HepG2 (cell line): ENCODE measurements around the gene INTS14. TPM values are rescaled to one million over a fixed set of nuclear protein-coding genes. Genes with fewer than 3 reads are reported as not detected.
A peak's percentile ranks its signal among the peaks of the same experiment; 100 is the strongest.

ENCODE experiments used
- AKAP8 ChIP-seq: sonication (generic); formaldehyde crosslinking; IDR thresholded peaks from 2 replicates; pipeline ENCODE4 v1.5.1; 2020; ENCODE audit warnings: mild to moderate bottlenecking, missing genetic modification reagents
- MED13 ChIP-seq: sonication (generic); formaldehyde crosslinking; IDR thresholded peaks from 2 replicates; pipeline ENCODE4 v1.5.0; 2020; ENCODE audit warnings: missing genetic modification reagents
- PHF20 ChIP-seq: sonication (generic); formaldehyde crosslinking; IDR thresholded peaks from 2 replicates; pipeline ENCODE4 v1.5.0; 2020; ENCODE audit warnings: mild to moderate bottlenecking, missing genetic modification reagents
- SALL1 ChIP-seq: sonication (generic); formaldehyde crosslinking; IDR thresholded peaks from 2 replicates; pipeline ENCODE4 v1.8.0; 2022; ENCODE audit warnings: mild to moderate bottlenecking, missing genetic modification reagents
- ZBTB20 ChIP-seq: sonication (generic); formaldehyde crosslinking; IDR thresholded peaks from 2 replicates; pipeline ENCODE4 v1.8.1; 2023; ENCODE audit warnings: missing genetic modification reagents, low read depth, mild to moderate bottlenecking, borderline replicate concordance
- ZNF180 ChIP-seq: sonication (generic); formaldehyde crosslinking; IDR thresholded peaks from 2 replicates; pipeline ENCODE4 v1.4.0; 2020; ENCODE audit warnings: low read depth, missing genetic modification reagents, borderline replicate concordance
- ZNF329 ChIP-seq: sonication (generic); formaldehyde crosslinking; IDR thresholded peaks from 2 replicates; pipeline ENCODE4 v1.9.0; 2021; ENCODE audit warnings: low read depth, mild to moderate bottlenecking, missing genetic modification reagents
- ZNF335 ChIP-seq: sonication (generic); formaldehyde crosslinking; IDR thresholded peaks from 2 replicates; pipeline ENCODE4 v1.4.0; 2020; ENCODE audit warnings: missing genetic modification reagents
- polyA plus RNA-seq, 8 experiments: library from polyadenylated mRNA; depleted of rRNA in 3 of 8; stranded (reverse) in 7 of 8; unstranded in 1 of 8; fragments of >200 nt; fragmentation: Illumina TruSeq in 4 of 8; extraction: Trizol in 4 of 8; gene quantifications; 2 replicates each; pipeline versions ENCODE4 v1.2.1 to v1.2.3, GENCODE V29; 2011 to 2016; ENCODE audit warnings: low read depth in 4 of 8, missing spikeins in 1 of 8, mixed read lengths in 1 of 8; ENCODE audit not compliant: insufficient read depth in 1 of 8
- total RNA-seq, 5 experiments: library from RNA; depleted of rRNA; stranded (reverse); fragments of >200 nt; fragmentation: Illumina TruSeq; extraction: Trizol; gene quantifications; 2 replicates each; pipeline ENCODE4 v1.2.3, GENCODE V29; 2016; ENCODE audit warnings: low read depth in 1 of 5
- TF ChIP-seq, protein P1 (sequence below): sonication (generic); formaldehyde crosslinking; IDR thresholded peaks from 2 replicates; pipeline ENCODE4 v1.4.0; 2020; ENCODE audit warnings: missing genetic modification reagents
- TF ChIP-seq, protein P2 (sequence below): sonication (generic); formaldehyde crosslinking; IDR thresholded peaks from 2 replicates; pipeline ENCODE4 v1.5.0; 2020; ENCODE audit warnings: mild to moderate bottlenecking, missing genetic modification reagents
- TF ChIP-seq, protein P3 (sequence below): sonication (generic); formaldehyde crosslinking; IDR thresholded peaks from 2 replicates; pipeline ENCODE4 v1.4.0; 2020; ENCODE audit warnings: missing genetic modification reagents
- TF ChIP-seq, protein P4 (sequence below): IDR thresholded peaks from 2 replicates; pipeline ENCODE4 v1.6.1; 2016; ENCODE audit warnings: missing biosample characterization, missing genetic modification reagents, low read depth

Gene INTS14
- total and polyA plus RNA-seq, 2 of the 13 experiments (the other 11 are each of a cell fraction or from before 2014, with no cell fraction given), result 41.4 to 52.0 TPM

DNA sequence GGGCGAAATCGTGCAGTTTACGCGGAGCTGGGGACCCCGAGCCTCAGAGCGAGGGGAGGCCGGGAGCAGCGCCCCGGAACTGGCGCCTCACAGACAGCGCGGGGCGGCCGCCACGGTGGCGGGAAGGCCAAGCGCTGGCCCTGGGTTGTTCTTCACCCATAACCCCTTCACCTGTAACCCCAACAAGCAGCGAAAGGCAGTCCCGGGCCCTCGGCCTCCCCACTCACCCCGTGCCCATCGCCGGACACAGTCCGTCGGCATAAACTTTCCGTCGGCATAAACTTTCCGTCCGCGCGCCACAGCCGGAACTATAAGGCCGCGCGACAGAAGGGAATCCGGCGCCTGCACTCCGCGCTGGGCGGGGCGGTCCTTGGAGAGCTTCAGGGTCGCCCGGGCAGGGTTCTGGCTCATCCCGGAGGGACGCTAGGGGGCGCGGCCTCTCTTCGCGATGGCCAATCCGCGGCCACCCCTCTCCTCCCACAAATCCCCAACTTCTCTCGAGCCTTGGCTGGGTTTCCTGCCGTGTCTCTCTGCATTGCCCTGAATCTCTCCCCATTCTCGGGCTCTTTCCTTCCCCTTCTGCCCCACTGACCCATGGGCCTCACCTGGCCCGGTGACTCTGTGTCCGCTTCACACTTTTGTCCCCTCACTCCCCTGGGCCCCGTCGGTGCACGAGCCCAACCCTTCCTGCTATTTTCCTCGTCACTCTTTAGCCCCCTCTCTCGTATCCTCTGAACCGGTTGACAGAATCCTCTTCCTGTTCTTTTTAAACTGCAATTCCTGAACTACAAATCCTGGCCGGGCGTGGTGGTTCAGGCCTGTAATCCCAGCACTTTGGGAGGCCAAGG is at the start of gene INTS14 (continued):
- TF ChIP-seq, protein P1, sequence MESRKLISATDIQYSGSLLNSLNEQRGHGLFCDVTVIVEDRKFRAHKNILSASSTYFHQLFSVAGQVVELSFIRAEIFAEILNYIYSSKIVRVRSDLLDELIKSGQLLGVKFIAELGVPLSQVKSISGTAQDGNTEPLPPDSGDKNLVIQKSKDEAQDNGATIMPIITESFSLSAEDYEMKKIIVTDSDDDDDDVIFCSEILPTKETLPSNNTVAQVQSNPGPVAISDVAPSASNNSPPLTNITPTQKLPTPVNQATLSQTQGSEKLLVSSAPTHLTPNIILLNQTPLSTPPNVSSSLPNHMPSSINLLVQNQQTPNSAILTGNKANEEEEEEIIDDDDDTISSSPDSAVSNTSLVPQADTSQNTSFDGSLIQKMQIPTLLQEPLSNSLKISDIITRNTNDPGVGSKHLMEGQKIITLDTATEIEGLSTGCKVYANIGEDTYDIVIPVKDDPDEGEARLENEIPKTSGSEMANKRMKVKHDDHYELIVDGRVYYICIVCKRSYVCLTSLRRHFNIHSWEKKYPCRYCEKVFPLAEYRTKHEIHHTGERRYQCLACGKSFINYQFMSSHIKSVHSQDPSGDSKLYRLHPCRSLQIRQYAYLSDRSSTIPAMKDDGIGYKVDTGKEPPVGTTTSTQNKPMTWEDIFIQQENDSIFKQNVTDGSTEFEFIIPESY (CRISPR knock-in tag), result peak; percentile 87
- TF ChIP-seq MED13 (CRISPR knock-in tag) (peak; percentile 46; the same call in 1 of the 2 replicates), ZNF329 (CRISPR knock-in tag) (peak; percentile 71; the same call in 1 of the 2 replicates), ZBTB20 (CRISPR knock-in tag) (0 out of 2 replicates have a peak, but pooled peaks have one; percentile 83), PHF20 (CRISPR knock-in tag) (peak; percentile 94), ZNF180 (CRISPR knock-in tag) (no peak), AKAP8 (0 out of 2 replicates have a peak, but pooled peaks have one; percentile 23), SALL1 (CRISPR knock-in tag) (peak; percentile 93), ZNF335 (CRISPR knock-in tag) (peak; percentile 75; the same call in 1 of the 2 replicates)
- TF ChIP-seq, protein P2, sequence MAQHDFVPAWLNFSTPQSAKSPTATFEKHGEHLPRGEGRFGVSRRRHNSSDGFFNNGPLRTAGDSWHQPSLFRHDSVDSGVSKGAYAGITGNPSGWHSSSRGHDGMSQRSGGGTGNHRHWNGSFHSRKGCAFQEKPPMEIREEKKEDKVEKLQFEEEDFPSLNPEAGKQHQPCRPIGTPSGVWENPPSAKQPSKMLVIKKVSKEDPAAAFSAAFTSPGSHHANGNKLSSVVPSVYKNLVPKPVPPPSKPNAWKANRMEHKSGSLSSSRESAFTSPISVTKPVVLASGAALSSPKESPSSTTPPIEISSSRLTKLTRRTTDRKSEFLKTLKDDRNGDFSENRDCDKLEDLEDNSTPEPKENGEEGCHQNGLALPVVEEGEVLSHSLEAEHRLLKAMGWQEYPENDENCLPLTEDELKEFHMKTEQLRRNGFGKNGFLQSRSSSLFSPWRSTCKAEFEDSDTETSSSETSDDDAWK, result no peak
- TF ChIP-seq, protein P3, sequence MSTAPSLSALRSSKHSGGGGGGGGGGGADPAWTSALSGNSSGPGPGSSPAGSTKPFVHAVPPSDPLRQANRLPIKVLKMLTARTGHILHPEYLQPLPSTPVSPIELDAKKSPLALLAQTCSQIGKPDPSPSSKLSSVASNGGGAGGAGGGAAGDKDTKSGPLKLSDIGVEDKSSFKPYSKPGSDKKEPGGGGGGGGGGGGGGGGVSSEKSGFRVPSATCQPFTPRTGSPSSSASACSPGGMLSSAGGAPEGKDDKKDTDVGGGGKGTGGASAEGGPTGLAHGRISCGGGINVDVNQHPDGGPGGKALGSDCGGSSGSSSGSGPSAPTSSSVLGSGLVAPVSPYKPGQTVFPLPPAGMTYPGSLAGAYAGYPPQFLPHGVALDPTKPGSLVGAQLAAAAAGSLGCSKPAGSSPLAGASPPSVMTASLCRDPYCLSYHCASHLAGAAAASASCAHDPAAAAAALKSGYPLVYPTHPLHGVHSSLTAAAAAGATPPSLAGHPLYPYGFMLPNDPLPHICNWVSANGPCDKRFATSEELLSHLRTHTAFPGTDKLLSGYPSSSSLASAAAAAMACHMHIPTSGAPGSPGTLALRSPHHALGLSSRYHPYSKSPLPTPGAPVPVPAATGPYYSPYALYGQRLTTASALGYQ (CRISPR knock-in tag), result peak; percentile 92
- TF ChIP-seq, protein P4, sequence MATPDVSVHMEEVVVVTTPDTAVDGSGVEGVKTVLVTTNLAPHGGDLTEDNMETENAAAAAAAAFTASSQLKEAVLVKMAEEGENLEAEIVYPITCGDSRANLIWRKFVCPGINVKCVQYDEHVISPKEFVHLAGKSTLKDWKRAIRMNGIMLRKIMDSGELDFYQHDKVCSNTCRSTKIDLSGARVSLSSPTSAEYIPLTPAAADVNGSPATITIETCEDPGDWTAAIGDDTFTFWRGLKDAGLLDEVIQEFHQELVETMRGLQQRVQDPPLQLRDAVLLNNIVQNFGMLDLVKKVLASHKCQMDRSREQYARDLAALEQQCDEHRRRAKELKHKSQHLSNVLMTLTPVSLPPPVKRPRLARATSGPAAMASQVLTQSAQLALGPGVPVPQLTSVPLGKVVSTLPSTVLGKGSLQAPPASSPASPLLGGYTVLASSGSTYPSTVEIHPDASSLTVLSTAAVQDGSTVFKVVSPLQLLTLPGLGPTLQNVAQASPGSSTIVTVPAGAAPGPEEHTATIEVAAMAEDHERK (CRISPR knock-in tag), result 0 out of 2 replicates have a peak, but pooled peaks have one; percentile 55
